GM23248 (cell line): Measurements from ENCODE around the gene PTTG1IP2. TPM values are rescaled to one million over a fixed set of nuclear protein-coding genes. Genes with fewer than 3 reads are reported as not detected.

Experiments
- DNase-seq: peaks from one replicate; pipeline ENCODE4 v3.0.0-alpha.2; 2015
- H2AFZ ChIP-seq: fragments of 200-600 bp; sonication (generic); 2 replicates; pipeline ENCODE4 v1.6.1; 2016; ENCODE audit warnings: antibody characterized with exemption
- H3F3A ChIP-seq: fragments of 200-600 bp; sonication (generic); 2 replicates; pipeline ENCODE4 v1.6.1; 2016; ENCODE audit warnings: mild to moderate bottlenecking, antibody characterized with exemption, mixed run types; ENCODE audit not compliant: insufficient read depth
- H3K27ac ChIP-seq: fragments of 200-600 bp; sonication (generic); 2 replicates; pipeline ENCODE4 v1.5.1; 2016; ENCODE audit warnings: mild to moderate bottlenecking
- H3K27me3 ChIP-seq: fragments of 200-600 bp; sonication (generic); replicated peaks from 2 replicates; pipeline ENCODE4 v1.6.1; 2016; ENCODE audit warnings: mild to moderate bottlenecking; ENCODE audit not compliant: insufficient read depth
- H3K36me3 ChIP-seq: fragments of 200-600 bp; sonication (generic); 2 replicates; pipeline ENCODE4 v1.6.1; 2016; ENCODE audit warnings: low read depth, mild to moderate bottlenecking
- H3K4me1 ChIP-seq: fragments of 200-600 bp; sonication (generic); 2 replicates; pipeline ENCODE4 v1.6.1; 2016; ENCODE audit warnings: mild to moderate bottlenecking; ENCODE audit not compliant: insufficient read depth
- H3K4me2 ChIP-seq: fragments of 200-600 bp; sonication (generic); one replicate; pipeline ENCODE4 v1.6.1; 2016; ENCODE audit warnings: mild to moderate bottlenecking; ENCODE audit not compliant: unreplicated experiment
- H3K4me3 ChIP-seq: fragments of 200-600 bp; sonication (generic); 2 replicates; pipeline ENCODE4 v1.5.1; 2016; ENCODE audit warnings: mild to moderate bottlenecking
- H3K79me2 ChIP-seq: fragments of 200-600 bp; sonication (generic); 2 replicates; pipeline ENCODE4 v1.6.1; 2016; ENCODE audit warnings: mild to moderate bottlenecking; ENCODE audit not compliant: insufficient read depth
- H3K9ac ChIP-seq: fragments of 200-600 bp; sonication (generic); 2 replicates; pipeline ENCODE4 v1.6.1; 2016; ENCODE audit warnings: mild to moderate bottlenecking
- H3K9me2 ChIP-seq: fragments of 200-600 bp; sonication (generic); 2 replicates; pipeline ENCODE4 v1.6.1; 2016; ENCODE audit warnings: mixed run types, mild to moderate bottlenecking, moderate library complexity; ENCODE audit not compliant: insufficient read depth
- H3K9me3 ChIP-seq: fragments of 200-600 bp; sonication (generic); one replicate; pipeline ENCODE4 v1.6.1; 2017; ENCODE audit warnings: low read depth
- H4K20me1 ChIP-seq: fragments of 200-600 bp; sonication (generic); 2 replicates; pipeline ENCODE4 v1.6.0; 2016; ENCODE audit not compliant: insufficient read depth
- EZH2 ChIP-seq: fragments of 200-600 bp; sonication (generic); IDR thresholded peaks from 2 replicates; pipeline ENCODE4 v1.6.1; 2018; ENCODE audit warnings: antibody characterized with exemption, mild to moderate bottlenecking; ENCODE audit not compliant: insufficient read depth, poor library complexity, severe bottlenecking
- EZH2phosphoT487 ChIP-seq: fragments of 200-600 bp; sonication (generic); IDR thresholded peaks from 2 replicates; pipeline ENCODE4 v1.6.1; 2018; ENCODE audit warnings: antibody characterized with exemption, moderate library complexity, mild to moderate bottlenecking, low read depth; ENCODE audit not compliant: insufficient read depth
- WGBS, 2 experiments: methylation state at CpG; one replicate each; pipeline ENCODE4 v1.1.6; 2015 to 2017; ENCODE audit warnings: low lambda C conversion rate in 2 of 2, low coverage in 1 of 2; ENCODE audit errors: missing lambda C conversion rate in 2 of 2; 5-methylcytosine and 5-hydroxymethylcytosine counted together
- in situ Hi-C: fragments of 300-500 bp; cut with MboI; formaldehyde crosslinking; loops from 2 replicates; pipeline ENCODE4 v1.15.0; 2020
- polyA plus RNA-seq: library from polyadenylated mRNA; unstranded; fragments of >200 nt; fragmentation: Nextera tagmentation; extraction: Ambion mirVana; gene quantifications from 2 replicates; pipeline ENCODE4 v1.2.1, GENCODE V29; 2016
- total RNA-seq: library from RNA; depleted of rRNA; stranded (reverse); fragments of >200 nt; shearing (Covaris generic); gene quantifications from 2 replicates; pipeline ENCODE4 v1.2.3, GENCODE V29; 2014

PTTG1IP2 gene
- total and polyA plus RNA-seq, 2 experiments from 2014 or later, result not detected

DNA sequence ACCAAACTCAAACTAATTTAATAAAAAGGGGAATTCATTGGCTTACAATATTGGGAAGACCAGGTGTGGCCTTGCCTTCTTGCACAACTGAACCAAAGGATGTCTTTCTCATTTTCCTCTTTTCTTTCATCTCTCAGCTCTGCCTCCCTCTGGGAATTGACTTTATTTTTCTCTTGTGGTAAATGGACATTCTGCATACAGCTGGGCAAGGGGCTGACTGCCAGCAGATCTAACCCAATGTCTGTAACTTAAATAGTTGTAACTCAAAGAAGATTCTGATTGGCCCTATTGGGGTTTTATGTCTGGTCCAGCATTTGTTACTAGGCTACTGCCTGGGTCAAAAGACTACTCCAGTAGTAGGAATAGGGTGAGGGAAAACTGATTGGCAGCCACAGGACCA lies 15.3 kb downstream of the PTTG1IP2 start:
- no peaks in the 10 kb centered on the region for H3K27me3 ChIP-seq
- H4K20me1 ChIP-seq, result no peaks in the 10 kb centered on the region
- no peak overlapping the region for H3K9ac ChIP-seq
- H3K27ac ChIP-seq, result no peak overlapping the region
- H3K36me3 ChIP-seq, result no peaks in the 10 kb centered on the region
- no peaks in the 10 kb centered on the region for H3K9me2 ChIP-seq
- H3K4me1 ChIP-seq, result peaks cover 5% of the 10 kb centered on the region; the same call in 1 of the 2 replicates
- DNase-seq, result no peak
- in situ Hi-C loops, result no loop called here
- H3K9me3 ChIP-seq, result no peaks in the 10 kb centered on the region
- no peaks in the 10 kb centered on the region for H3K79me2 ChIP-seq
- H2AFZ ChIP-seq, result no peak overlapping the region
- TF ChIP-seq EZH2phosphoT487, result no peak
- TF ChIP-seq EZH2, result no peak
- H3F3A ChIP-seq, result no peaks in the 10 kb centered on the region
- H3K4me2 ChIP-seq, result no peak overlapping the region
- H3K4me3 ChIP-seq, result no peak overlapping the region

DNA sequence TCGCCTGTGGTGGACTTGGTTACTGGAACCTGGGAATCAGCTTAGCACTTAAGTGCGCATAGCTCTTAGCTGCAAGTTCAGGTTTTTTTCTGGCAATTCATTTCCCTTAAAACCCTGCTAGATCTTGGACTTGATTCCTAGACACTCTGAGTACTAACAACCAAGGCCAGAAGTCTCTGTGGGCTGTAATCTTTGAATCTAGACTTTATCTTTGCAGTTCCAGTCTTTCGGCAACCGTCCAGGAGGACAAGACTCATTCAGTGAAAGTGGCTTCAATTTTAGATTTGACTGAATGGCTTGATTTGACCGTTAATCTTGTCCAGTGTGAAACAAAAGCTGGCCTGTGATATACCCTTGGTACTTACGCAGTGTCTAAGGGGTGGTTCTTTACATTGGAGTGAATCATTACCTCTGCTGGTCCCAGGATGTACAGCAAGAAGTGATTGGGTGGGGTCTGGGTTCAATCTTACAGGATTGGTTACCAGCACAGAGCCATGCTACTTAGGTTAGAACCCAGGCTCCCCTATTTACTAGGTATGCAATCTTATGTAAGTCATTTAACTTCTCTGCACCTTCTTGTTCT lies 16.4 kb downstream of the PTTG1IP2 start:
- TF ChIP-seq EZH2phosphoT487, result no peak
- no peak for TF ChIP-seq EZH2
- H3K27ac ChIP-seq, result no peak overlapping the region
- H3F3A ChIP-seq, result no peaks in the 10 kb centered on the region
- H3K36me3 ChIP-seq, result no peaks in the 10 kb centered on the region
- no peak overlapping the region for H3K4me2 ChIP-seq
- peaks cover 5% of the 10 kb centered on the region; the same call in 1 of the 2 replicates for H3K4me1 ChIP-seq
- no peaks in the 10 kb centered on the region for H3K9me2 ChIP-seq
- in situ Hi-C loops, result no loop called here
- H2AFZ ChIP-seq, result no peak overlapping the region
- DNase-seq, result no peak
- no peaks in the 10 kb centered on the region for H3K9me3 ChIP-seq
- H3K4me3 ChIP-seq, result no peak overlapping the region
- H4K20me1 ChIP-seq, result no peaks in the 10 kb centered on the region
- H3K27me3 ChIP-seq, result no peaks in the 10 kb centered on the region
- 89 to 90% methylated on average over 6 of the region's 6 CpGs for whole genome bisulfite sequencing, 2 experiments
- no peak overlapping the region for H3K9ac ChIP-seq
- no peaks in the 10 kb centered on the region for H3K79me2 ChIP-seq

DNA sequence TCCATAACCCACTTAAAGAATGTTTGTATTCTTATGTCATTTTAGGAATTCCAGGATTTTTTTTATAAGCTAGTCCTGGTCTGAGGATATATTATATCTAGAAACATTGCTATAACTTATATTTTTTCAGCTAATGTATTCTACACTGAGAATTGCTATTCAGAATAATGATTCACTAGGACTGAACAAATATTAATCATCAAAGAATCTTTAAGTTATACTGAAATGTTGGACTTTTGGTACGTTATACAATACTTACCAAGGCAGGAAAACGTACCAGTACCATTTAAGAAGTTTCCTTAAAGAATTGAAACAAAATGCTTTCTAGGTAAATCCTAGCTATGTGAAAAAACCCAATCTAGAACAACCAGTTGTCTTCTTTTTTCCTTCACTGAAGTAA lies 18.4 kb downstream of the PTTG1IP2 start:
- Histone ChIP-seq H3K9me2 (no peaks in the 10 kb centered on the region), H3K4me2 (no peak overlapping the region), H3K4me1 (peaks cover 5% of the 10 kb centered on the region; the same call in 1 of the 2 replicates), H3K27me3 (no peaks in the 10 kb centered on the region), H3K79me2 (no peaks in the 10 kb centered on the region), H3F3A (no peaks in the 10 kb centered on the region), H3K9ac (no peak overlapping the region), H3K36me3 (no peaks in the 10 kb centered on the region), H3K27ac (no peak overlapping the region), H2AFZ (no peak overlapping the region), H3K9me3 (no peaks in the 10 kb centered on the region), H3K4me3 (no peak overlapping the region), H4K20me1 (no peaks in the 10 kb centered on the region)
- WGBS, 2 experiments, result 42 to 44% methylated on average over 2 of the region's 2 CpGs
- in situ Hi-C loops, result no loop called here
- no peak for DNase-seq
- no peak for TF ChIP-seq EZH2phosphoT487
- no peak for TF ChIP-seq EZH2

GRCh38 chr7:90488220-90488619 lies 18.8 kb downstream of the PTTG1IP2 start:
- no peaks in the 10 kb centered on the region for H3K9me2 ChIP-seq
- no peak overlapping the region for H3K4me3 ChIP-seq
- H3K9me3 ChIP-seq, result no peaks in the 10 kb centered on the region
- no peaks in the 10 kb centered on the region for H3K27me3 ChIP-seq
- no peak for DNase-seq
- H3K27ac ChIP-seq, result no peak overlapping the region
- no peaks in the 10 kb centered on the region for H3F3A ChIP-seq
- WGBS, 2 experiments, result 96 to 100% methylated on average over 1 of the region's 1 CpG
- in situ Hi-C loops, result no loop called here
- H3K9ac ChIP-seq, result no peak overlapping the region
- H3K4me1 ChIP-seq, result peaks cover 5% of the 10 kb centered on the region; the same call in 1 of the 2 replicates
- H2AFZ ChIP-seq, result no peak overlapping the region
- no peaks in the 10 kb centered on the region for H4K20me1 ChIP-seq
- H3K36me3 ChIP-seq, result no peaks in the 10 kb centered on the region
- TF ChIP-seq EZH2phosphoT487, result no peak
- no peak for TF ChIP-seq EZH2
- H3K4me2 ChIP-seq, result no peak overlapping the region
- no peaks in the 10 kb centered on the region for H3K79me2 ChIP-seq

DNA sequence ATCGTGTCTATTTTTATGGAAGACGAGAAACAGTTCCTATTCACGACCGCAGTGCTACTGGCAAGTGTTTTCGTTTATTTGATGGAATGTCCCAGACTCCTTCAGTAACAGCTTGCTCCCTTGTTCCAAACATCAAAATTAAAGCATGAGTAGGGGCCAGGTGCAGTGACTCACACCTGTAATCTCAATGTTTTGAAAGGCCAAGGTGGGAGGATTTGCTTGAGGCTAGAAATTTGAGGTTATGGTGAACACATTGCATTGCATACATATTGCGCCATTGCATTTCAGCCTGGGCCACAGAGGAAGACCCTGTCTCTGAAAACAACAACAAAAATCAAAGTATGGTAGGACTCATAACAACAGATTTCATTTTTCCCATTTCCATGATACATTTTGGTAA lies 22.8 kb downstream of the PTTG1IP2 start:
- no peak for DNase-seq
- H2AFZ ChIP-seq, result no peak overlapping the region
- H3K4me3 ChIP-seq, result no peak overlapping the region
- no peak overlapping the region for H3K27ac ChIP-seq
- no peaks in the 10 kb centered on the region for H3F3A ChIP-seq
- in situ Hi-C loops, result no loop called here
- 92 to 93% methylated on average over 6 of the region's 6 CpGs for WGBS, 2 experiments
- H3K9me3 ChIP-seq, result no peaks in the 10 kb centered on the region
- H3K27me3 ChIP-seq, result no peaks in the 10 kb centered on the region
- H3K36me3 ChIP-seq, result no peaks in the 10 kb centered on the region
- no peaks in the 10 kb centered on the region for H4K20me1 ChIP-seq
- H3K4me2 ChIP-seq, result no peak overlapping the region
- no peak overlapping the region for H3K9ac ChIP-seq
- H3K9me2 ChIP-seq, result no peaks in the 10 kb centered on the region
- H3K4me1 ChIP-seq, result no peaks in the 10 kb centered on the region
- no peak for TF ChIP-seq EZH2phosphoT487
- no peak for TF ChIP-seq EZH2
- H3K79me2 ChIP-seq, result no peaks in the 10 kb centered on the region
